Astrocyte (in vitro differentiated cells and primary cell): ENCODE measurements around the gene ARHGAP6.

Experiments
- CTCF ChIP-seq: IDR thresholded peaks from 2 replicates; pipeline ENCODE4 v1.5.1; 2011; ENCODE audit warnings: low read depth, mild to moderate bottlenecking, inconsistent platforms, low read length, moderate library complexity; ENCODE audit not compliant: insufficient read depth
- EZH2 ChIP-seq: IDR thresholded peaks from 2 replicates; pipeline ENCODE4 v1.6.1; 2012; ENCODE audit warnings: mild to moderate bottlenecking, low read length, inconsistent platforms; ENCODE audit not compliant: insufficient read depth

DNA sequence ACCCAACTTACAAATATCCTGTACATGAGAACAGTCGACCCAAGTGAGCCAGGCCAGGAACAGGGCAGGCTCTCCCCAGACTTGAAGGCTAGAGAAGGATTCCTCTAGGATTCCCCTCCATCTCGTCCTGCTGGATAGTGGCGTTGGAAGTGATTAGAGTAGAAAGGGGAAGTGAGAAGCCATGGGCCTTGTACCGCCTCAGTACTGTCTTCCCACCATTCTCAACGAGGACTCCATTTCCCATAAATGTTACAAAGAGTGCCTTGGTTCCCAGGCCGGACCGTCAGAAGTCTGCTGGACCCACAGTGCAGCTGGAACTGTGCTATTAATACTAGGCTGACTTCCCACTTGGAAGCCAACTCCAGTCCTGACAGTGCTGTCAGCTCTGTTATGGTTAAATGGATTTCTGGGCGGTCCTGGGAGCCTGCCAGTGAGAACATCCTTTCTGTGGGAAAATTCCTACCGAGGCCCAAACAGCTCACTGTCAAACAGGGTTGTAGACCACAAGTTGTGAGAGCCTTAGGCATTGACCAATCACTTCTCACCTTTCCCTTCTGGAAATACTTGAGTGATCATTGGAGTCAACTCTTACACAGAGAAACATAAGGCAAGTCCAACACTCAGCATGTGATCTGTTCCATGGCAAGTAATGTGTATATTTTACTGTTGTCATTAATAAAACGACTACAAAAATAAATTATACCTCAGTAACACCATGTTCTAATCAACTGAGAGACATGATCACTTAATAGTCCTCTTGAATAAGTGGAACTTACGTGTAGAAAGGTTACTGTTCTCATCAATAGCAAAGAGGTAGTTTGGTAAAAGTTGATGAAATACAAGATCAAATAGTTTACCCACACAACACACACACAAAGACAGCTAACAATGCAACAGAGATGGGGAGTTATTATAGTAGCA, 314.1 kb downstream of the ARHGAP6 start:
- no peak for TF ChIP-seq CTCF
- TF ChIP-seq EZH2 = no peak
